ENCODE measurements around the gene CALR3.
"Not testable (repeated sequence)": the region's sequence is repeated elsewhere in the genome, so short reads cannot be mapped to it uniquely, and the experiment has no call there.

The CALR3 gene

GRCh38 chr19:16520074-16520973, 24.4 kb upstream of the CALR3 start:
- H3K9me3 ChIP-seq (ENCODE audit: control insufficient read depth, low read length), result no peaks in the 10 kb centered on the region
- H3K4me3 ChIP-seq (ENCODE audit: low read length), result no peak overlapping the region
- no peaks in the 10 kb centered on the region for H3K4me1 ChIP-seq (ENCODE audit: control insufficient read depth, insufficient read depth, low read length)
- no peaks in the 10 kb centered on the region for H3K27me3 ChIP-seq (ENCODE audit: control insufficient read depth, insufficient read depth, low read length)
- no peak overlapping the region for H3K9ac ChIP-seq (ENCODE audit: low read length)
- peaks cover 25% of the 10 kb centered on the region for H3K36me3 ChIP-seq (ENCODE audit: control insufficient read depth, insufficient read depth, low read length)

- Histone ChIP-seq H3K27me3 (ENCODE audit: control insufficient read depth, insufficient read depth, low read length) (no peaks in the 10 kb centered on the region), H3K9ac (ENCODE audit: low read length) (no peak overlapping the region), H3K4me1 (ENCODE audit: control insufficient read depth, insufficient read depth, low read length) (no peaks in the 10 kb centered on the region), H3K9me3 (ENCODE audit: control insufficient read depth, low read length) (no peaks in the 10 kb centered on the region), H3K36me3 (ENCODE audit: control insufficient read depth, insufficient read depth, low read length) (peaks cover 25% of the 10 kb centered on the region), H3K4me3 (ENCODE audit: low read length) (no peak overlapping the region)
Measured at GRCh38 chr19:16519230-16519687, 23.3 kb upstream of the CALR3 start.

GRCh38 chr19:16518483-16519229, 22.7 kb upstream of the CALR3 start:
- no peaks in the 10 kb centered on the region for H3K4me1 ChIP-seq (ENCODE audit: control insufficient read depth, insufficient read depth, low read length)
- H3K36me3 ChIP-seq (ENCODE audit: control insufficient read depth, insufficient read depth, low read length), result peaks cover 22% of the 10 kb centered on the region
- H3K9me3 ChIP-seq (ENCODE audit: control insufficient read depth, low read length), result no peaks in the 10 kb centered on the region
- no peaks in the 10 kb centered on the region for H3K27me3 ChIP-seq (ENCODE audit: control insufficient read depth, insufficient read depth, low read length)
- H3K4me3 ChIP-seq (ENCODE audit: low read length), result no peak overlapping the region
- H3K9ac ChIP-seq (ENCODE audit: low read length), result no peak overlapping the region

GRCh38 chr19:16518061-16518460, 22.1 kb upstream of the CALR3 start:
- Histone ChIP-seq H3K4me3 (ENCODE audit: low read length) (no peak overlapping the region), H3K27me3 (ENCODE audit: control insufficient read depth, insufficient read depth, low read length) (no peaks in the 10 kb centered on the region), H3K9ac (ENCODE audit: low read length) (no peak overlapping the region), H3K9me3 (ENCODE audit: control insufficient read depth, low read length) (no peaks in the 10 kb centered on the region), H3K36me3 (ENCODE audit: control insufficient read depth, insufficient read depth, low read length) (peaks cover 16% of the 10 kb centered on the region), H3K4me1 (ENCODE audit: control insufficient read depth, insufficient read depth, low read length) (no peaks in the 10 kb centered on the region)

- Histone ChIP-seq H3K4me3 (ENCODE audit: low read length) (no peak overlapping the region), H3K36me3 (ENCODE audit: control insufficient read depth, insufficient read depth, low read length) (peaks cover 8% of the 10 kb centered on the region), H3K4me1 (ENCODE audit: control insufficient read depth, insufficient read depth, low read length) (no peaks in the 10 kb centered on the region), H3K27me3 (ENCODE audit: control insufficient read depth, insufficient read depth, low read length) (no peaks in the 10 kb centered on the region), H3K9ac (ENCODE audit: low read length) (no peak overlapping the region), H3K9me3 (ENCODE audit: control insufficient read depth, low read length) (no peaks in the 10 kb centered on the region)
Measured at GRCh38 chr19:16516923-16517610, 21.1 kb upstream of the CALR3 start.

- H3K9ac ChIP-seq (ENCODE audit: low read length), result no peak overlapping the region
- H3K36me3 ChIP-seq (ENCODE audit: control insufficient read depth, insufficient read depth, low read length), result peaks cover 4% of the 10 kb centered on the region
- no peaks in the 10 kb centered on the region for H3K27me3 ChIP-seq (ENCODE audit: control insufficient read depth, insufficient read depth, low read length)
- H3K4me3 ChIP-seq (ENCODE audit: low read length), result no peak overlapping the region
- no peaks in the 10 kb centered on the region for H3K9me3 ChIP-seq (ENCODE audit: control insufficient read depth, low read length)
- H3K4me1 ChIP-seq (ENCODE audit: control insufficient read depth, insufficient read depth, low read length), result no peaks in the 10 kb centered on the region
Measured at GRCh38 chr19:16516381-16516780, 20.4 kb upstream of the CALR3 start.

GRCh38 chr19:16514383-16515019, 18.5 kb upstream of the CALR3 start:
- Histone ChIP-seq H3K36me3 (ENCODE audit: control insufficient read depth, insufficient read depth, low read length) (no peaks in the 10 kb centered on the region), H3K27me3 (ENCODE audit: control insufficient read depth, insufficient read depth, low read length) (no peaks in the 10 kb centered on the region), H3K4me1 (ENCODE audit: control insufficient read depth, insufficient read depth, low read length) (no peaks in the 10 kb centered on the region), H3K4me3 (ENCODE audit: low read length) (no peak overlapping the region), H3K9ac (ENCODE audit: low read length) (no peak overlapping the region), H3K9me3 (ENCODE audit: control insufficient read depth, low read length) (no peaks in the 10 kb centered on the region)

- H3K4me1 ChIP-seq (ENCODE audit: control insufficient read depth, insufficient read depth, low read length); H3K9me3 ChIP-seq (ENCODE audit: control insufficient read depth, low read length); H3K36me3 ChIP-seq (ENCODE audit: control insufficient read depth, insufficient read depth, low read length); H3K4me3 ChIP-seq (ENCODE audit: low read length); H3K9ac ChIP-seq (ENCODE audit: low read length); H3K27me3 ChIP-seq (ENCODE audit: control insufficient read depth, insufficient read depth, low read length): not testable (repeated sequence)
Measured at GRCh38 chr19:16512611-16513010, 16.6 kb upstream of the CALR3 start.

GRCh38 chr19:16509141-16510061, 13.4 kb upstream of the CALR3 start:
- Histone ChIP-seq H3K27me3 (ENCODE audit: control insufficient read depth, insufficient read depth, low read length) (no peaks in the 10 kb centered on the region), H3K36me3 (ENCODE audit: control insufficient read depth, insufficient read depth, low read length) (no peaks in the 10 kb centered on the region), H3K4me1 (ENCODE audit: control insufficient read depth, insufficient read depth, low read length) (no peaks in the 10 kb centered on the region), H3K9me3 (ENCODE audit: control insufficient read depth, low read length) (no peaks in the 10 kb centered on the region), H3K9ac (ENCODE audit: low read length) (no peak overlapping the region), H3K4me3 (ENCODE audit: low read length) (no peak overlapping the region)

GRCh38 chr19:16508546-16508945, 12.6 kb upstream of the CALR3 start:
- Histone ChIP-seq H3K9me3 (ENCODE audit: control insufficient read depth, low read length) (no peaks in the 10 kb centered on the region), H3K9ac (ENCODE audit: low read length) (no peak overlapping the region), H3K27me3 (ENCODE audit: control insufficient read depth, insufficient read depth, low read length) (no peaks in the 10 kb centered on the region), H3K4me3 (ENCODE audit: low read length) (no peak overlapping the region), H3K36me3 (ENCODE audit: control insufficient read depth, insufficient read depth, low read length) (no peaks in the 10 kb centered on the region), H3K4me1 (ENCODE audit: control insufficient read depth, insufficient read depth, low read length) (no peaks in the 10 kb centered on the region)

GRCh38 chr19:16506961-16507360, 11.0 kb upstream of the CALR3 start:
- Histone ChIP-seq H3K4me1 (ENCODE audit: control insufficient read depth, insufficient read depth, low read length) (no peaks in the 10 kb centered on the region), H3K9ac (ENCODE audit: low read length) (no peak overlapping the region), H3K4me3 (ENCODE audit: low read length) (no peak overlapping the region), H3K27me3 (ENCODE audit: control insufficient read depth, insufficient read depth, low read length) (no peaks in the 10 kb centered on the region), H3K36me3 (ENCODE audit: control insufficient read depth, insufficient read depth, low read length) (no peaks in the 10 kb centered on the region), H3K9me3 (ENCODE audit: control insufficient read depth, low read length) (no peaks in the 10 kb centered on the region)

All from mucosa of stomach (tissue), 1 donor.